HCT116 (cell line): Measurements from ENCODE around the gene COL28A1. TPM values are rescaled to one million over a fixed set of nuclear protein-coding genes. Genes with fewer than 3 reads are reported as not detected.

Source experiments
- ATAC-seq: fragments of 200-7000 bp; cut with Tn5 transposase; 2 replicates; pipeline ENCODE4 v1.9.1; 2020; ENCODE audit warnings: mild to moderate bottlenecking, moderate library complexity
- BruUV-seq: library from RNA; stranded (reverse); fragments of 400-500 nt; replicated peaks from 2 replicates; lab custom pipeline; 2021; lab: Mats Ljungman, UMichigan
- CTCF ChIA-PET: fragments of 300-600 bp; sonication (Branson Sonifier 250); formaldehyde crosslinking; loops from one replicate; lab custom pipeline; 2021; ENCODE audit warnings: antibody characterized with exemption; lab: Charles Lee
- POLR2A ChIA-PET: fragments of 300-600, 350-600 bp; sonication (Branson Sonifier 250); formaldehyde crosslinking; loops from one replicate; lab custom pipeline; 2021; ENCODE audit warnings: antibody characterized with exemption; lab: Charles Lee
- RAD21 ChIA-PET, 2 experiments: fragments of 300-600 bp; sonication (Branson Sonifier 250); formaldehyde crosslinking; loops; one replicate each; lab custom pipeline; 2023; ENCODE audit warnings: low total read pairs in 2 of 2; ENCODE audit not compliant: uncharacterized antibody in 2 of 2, unreplicated experiment in 2 of 2, low non-redundant PET in 1 of 2; lab: Charles Lee
- DNase-seq: peaks from one replicate; pipeline ENCODE4 v3.0.0-alpha.2; 2010; ENCODE audit warnings: low read depth, low spot score
- H2AFZ ChIP-seq: fragments of 200-600 bp; shearing (Covaris generic), sonication (generic); 2 replicates; pipeline ENCODE4 v1.6.1; 2017; ENCODE audit warnings: low read depth, mixed run types, mixed read lengths, antibody characterized with exemption, low read length; ENCODE audit not compliant: poor library complexity, severe bottlenecking
- H3K27ac ChIP-seq: 2 replicates; pipeline ENCODE4 v1.5.1; 2012; ENCODE audit warnings: low read depth, low read length
- H3K27me3 ChIP-seq: fragments of 200-600 bp; sonication (generic); 2 replicates; pipeline ENCODE4 v1.6.1; 2016; ENCODE audit warnings: mixed run types, low read length, mixed read lengths; ENCODE audit not compliant: insufficient read depth
- H3K36me3 ChIP-seq, 2 experiments: fragments of 200-500 bp in 1 of 2; fragments of 200-600 bp in 1 of 2; sonication (Bioruptor generic) in 1 of 2; sonication (generic) in 1 of 2; 2 replicates each; pipeline versions ENCODE4 v1.5.1 to v1.6.1; 2014 to 2016; ENCODE audit warnings: low read length in 2 of 2, inconsistent platforms in 1 of 2, mixed read lengths in 1 of 2, mixed run types in 1 of 2; ENCODE audit not compliant: insufficient read depth in 2 of 2, control insufficient read depth in 1 of 2
- H3K4me1 ChIP-seq, 2 experiments: fragments of 200-600 bp in 1 of 2; sonication (generic) in 1 of 2; 2 replicates each; pipeline versions ENCODE4 v1.5.1 to v1.6.1; 2012 to 2017; ENCODE audit warnings: low read length in 2 of 2, inconsistent platforms in 1 of 2, mild to moderate bottlenecking in 1 of 2, mixed read lengths in 1 of 2, mixed run types in 1 of 2, moderate library complexity in 1 of 2; ENCODE audit not compliant: insufficient read depth in 2 of 2, control insufficient read depth in 1 of 2
- H3K4me2 ChIP-seq: fragments of 200-600 bp; sonication (generic); 2 replicates; pipeline ENCODE4 v1.6.1; 2017; ENCODE audit warnings: mixed run types, low read length, mixed read lengths
- H3K4me3 ChIP-seq, 2 experiments: fragments of 200-600 bp in 1 of 2; sonication (generic) in 1 of 2; replicated peaks in 1 of 2; 2 replicates each; pipeline ENCODE4 v1.5.1; 2011 to 2016; ENCODE audit warnings: low read length in 2 of 2, control low read depth in 1 of 2, low read depth in 1 of 2, mild to moderate bottlenecking in 1 of 2, mixed read lengths in 1 of 2, mixed run types in 1 of 2
- H3K79me2 ChIP-seq: fragments of 200-600 bp; sonication (generic); 2 replicates; pipeline ENCODE4 v1.6.1; 2017; ENCODE audit warnings: mild to moderate bottlenecking, mixed run types, low read length, moderate library complexity, mixed read lengths; ENCODE audit not compliant: insufficient read depth
- H3K9ac ChIP-seq: fragments of 200-600 bp; sonication (generic); 2 replicates; pipeline ENCODE4 v1.6.1; 2016; ENCODE audit warnings: low read length, mixed read lengths
- H3K9me2 ChIP-seq: fragments of 200-600 bp; sonication (generic), shearing (Covaris generic); 2 replicates; pipeline ENCODE4 v1.6.1; 2017; ENCODE audit warnings: mixed run types, mild to moderate bottlenecking, moderate library complexity; ENCODE audit not compliant: insufficient read depth
- H3K9me3 ChIP-seq, 2 experiments: fragments of 200-500 bp in 1 of 2; fragments of 200-600 bp in 1 of 2; sonication (Bioruptor generic) in 1 of 2; sonication (generic) in 1 of 2; 2 replicates each; pipeline ENCODE4 v1.6.1; 2014 to 2017; ENCODE audit warnings: low read length in 2 of 2, mixed read lengths in 2 of 2, inconsistent platforms in 1 of 2, low read depth in 1 of 2, mild to moderate bottlenecking in 1 of 2, mixed run types in 1 of 2, moderate library complexity in 1 of 2; ENCODE audit not compliant: control insufficient read depth in 1 of 2, insufficient read depth in 1 of 2
- H4K20me1 ChIP-seq: fragments of 200-600 bp; sonication (generic), shearing (Covaris generic); 2 replicates; pipeline ENCODE4 v1.6.1; 2017; ENCODE audit warnings: mixed run types, mild to moderate bottlenecking, moderate library complexity; ENCODE audit not compliant: insufficient read depth
- CEBPB ChIP-seq: IDR thresholded peaks from 2 replicates; pipeline ENCODE4 v1.6.1; 2012; ENCODE audit warnings: low read depth
- EGR1 ChIP-seq: IDR thresholded peaks from 2 replicates; pipeline ENCODE4 v1.6.1; 2012; ENCODE audit warnings: low read depth
- EZH2phosphoT487 ChIP-seq: fragments of 200-600 bp; IDR thresholded peaks from 2 replicates; pipeline ENCODE4 v1.6.1; 2018; ENCODE audit warnings: antibody characterized with exemption, borderline replicate concordance
- FOSL1 ChIP-seq: IDR thresholded peaks from 2 replicates; pipeline ENCODE4 v1.6.1; 2012; ENCODE audit warnings: low read depth
- POLR2A ChIP-seq: IDR thresholded peaks from 2 replicates; pipeline ENCODE4 v1.7.0; 2011; ENCODE audit warnings: borderline replicate concordance; ENCODE audit not compliant: insufficient read depth, insufficient read length; ENCODE audit errors: extremely low read depth
- REST ChIP-seq: IDR thresholded peaks from 2 replicates; pipeline ENCODE4 v1.6.1; 2012; ENCODE audit warnings: low read depth
- SIN3A ChIP-seq: IDR thresholded peaks from 2 replicates; pipeline ENCODE4 v1.6.1; 2012; ENCODE audit warnings: low read depth
- SP1 ChIP-seq: IDR thresholded peaks from 2 replicates; pipeline ENCODE4 v1.6.1; 2012; ENCODE audit warnings: low read depth
- SRF ChIP-seq: IDR thresholded peaks from 2 replicates; pipeline ENCODE4 v1.6.1; 2012; ENCODE audit warnings: low read depth
- TCF7L2 ChIP-seq: IDR thresholded peaks from 2 replicates; pipeline ENCODE4 v1.7.0; 2011; ENCODE audit warnings: borderline replicate concordance, inconsistent platforms; ENCODE audit not compliant: insufficient read depth, insufficient read length; ENCODE audit errors: extremely low read depth
- YY1 ChIP-seq: IDR thresholded peaks from 2 replicates; pipeline ENCODE4 v1.6.1; 2011; ENCODE audit warnings: low read length, low read depth, moderate library complexity, mild to moderate bottlenecking; ENCODE audit not compliant: insufficient replicate concordance; ENCODE audit errors: extremely low read depth
- ZBTB33 ChIP-seq: IDR thresholded peaks from 2 replicates; pipeline ENCODE4 v1.6.1; 2011; ENCODE audit warnings: mild to moderate bottlenecking, low read length, moderate library complexity; ENCODE audit not compliant: insufficient replicate concordance; ENCODE audit errors: extremely low read depth
- ZNF274 ChIP-seq: fragments of 200-500 bp; sonication (Bioruptor generic); IDR thresholded peaks from 2 replicates; pipeline ENCODE4 v1.6.1; 2014; ENCODE audit warnings: mild to moderate bottlenecking, low read depth, low read length, inconsistent platforms
- intact Hi-C: fragments of 100-400 bp; cut with micrococcal nuclease; formaldehyde crosslinking; loops from 2 replicates; pipeline ENCODE4 v1.10.0; 2022
- total RNA-seq: library from RNA; stranded (reverse); gene quantifications from one replicate; pipeline ENCODE4 v1.2.1, GENCODE V29; 2021; ENCODE audit not compliant: unreplicated experiment

Gene COL28A1
- total RNA-seq, 1 experiment from 2014 or later, result 0.12 TPM

GRCh38 chr7:7312323-7312722, 223.3 kb downstream of the COL28A1 start:
- ATAC-seq (no peak), DNase-seq (no peak)
- no peak overlapping the region for H2AFZ ChIP-seq
- no peaks in the 10 kb centered on the region for H3K9me3 ChIP-seq
- H3K9ac ChIP-seq, result no peak overlapping the region
- H3K79me2 ChIP-seq, result no peaks in the 10 kb centered on the region
- no peak overlapping the region for H3K4me2 ChIP-seq
- no peak for TF ChIP-seq POLR2A
- no peak for TF ChIP-seq TCF7L2
- H3K4me1 ChIP-seq, result no peaks in the 10 kb centered on the region
- no peaks in the 10 kb centered on the region for H4K20me1 ChIP-seq
- H3K27me3 ChIP-seq, result no peaks in the 10 kb centered on the region
- ChIA-PET CTCF (no interaction called here), POLR2A (no interaction called here), RAD21 (no interaction called here)
- intact Hi-C loops, result no loop called here
- no peaks in the 10 kb centered on the region for H3K9me2 ChIP-seq
- no peaks in the 10 kb centered on the region for H3K36me3 ChIP-seq
- H3K4me3 ChIP-seq, result no peak overlapping the region
- BruUV-seq, result no TSS peak
- no peak overlapping the region for H3K27ac ChIP-seq

GRCh38 chr7:7311001-7311400, 224.7 kb downstream of the COL28A1 start:
- no peak for DNase-seq
- H3K4me3 ChIP-seq, result no peak overlapping the region
- H3K9me3 ChIP-seq, result no peaks in the 10 kb centered on the region
- no peak overlapping the region for H3K9ac ChIP-seq
- H4K20me1 ChIP-seq, result no peaks in the 10 kb centered on the region
- CTCF ChIA-PET, result no interaction called here
- no peak overlapping the region for H3K27ac ChIP-seq
- no peaks in the 10 kb centered on the region for H3K27me3 ChIP-seq
- H3K4me1 ChIP-seq, result no peaks in the 10 kb centered on the region
- BruUV-seq, result no TSS peak
- H3K79me2 ChIP-seq, result no peaks in the 10 kb centered on the region
- no peak overlapping the region for H3K4me2 ChIP-seq
- POLR2A ChIA-PET, result no interaction called here
- ATAC-seq, result no peak
- no peaks in the 10 kb centered on the region for H3K36me3 ChIP-seq
- intact Hi-C loops, result no loop called here
- no peaks in the 10 kb centered on the region for H3K9me2 ChIP-seq
- RAD21 ChIA-PET, result no interaction called here
- TF ChIP-seq SIN3A (no peak), SP1 (no peak), ZNF274 (no peak), CEBPB (no peak), EGR1 (no peak), YY1 (no peak), FOSL1 (no peak), POLR2A (no peak), ZBTB33 (no peak), REST (no peak), SRF (no peak), EZH2phosphoT487 (no peak)
- TF ChIP-seq, all 23 proteins: peak for 0
- no peak overlapping the region for H2AFZ ChIP-seq
